CD4-positive, alpha-beta T cell treated with Interleukin-4 for 1 hour (primary cell): ENCODE measurements around the gene GFPT2.

ENCODE experiments used
- DNase-seq, 2 donors: peaks; one replicate each; pipeline ENCODE4 v3.0.0-alpha.2; 2020 to 2022

GFPT2 gene

DNA sequence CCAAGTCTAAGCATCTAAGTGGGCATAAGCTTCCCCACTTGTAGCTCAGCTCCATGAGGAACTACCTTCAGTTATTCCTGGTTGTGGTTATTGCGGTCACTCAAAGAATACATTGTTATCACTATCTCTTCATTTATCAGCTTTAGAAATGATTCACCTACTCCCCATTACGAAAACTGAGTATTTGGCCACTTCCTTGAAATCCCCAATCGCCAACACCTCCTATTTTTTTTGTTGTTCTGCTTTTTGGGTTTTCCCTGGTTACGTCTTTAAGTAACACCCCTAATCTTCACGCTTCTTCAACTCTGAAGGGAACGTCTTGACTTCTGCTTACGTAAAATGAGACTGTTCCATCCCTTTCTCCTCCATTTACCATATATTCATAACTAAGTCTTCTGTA, 81.9 kb downstream of the GFPT2 start:
- no peak for DNase-seq

DNA sequence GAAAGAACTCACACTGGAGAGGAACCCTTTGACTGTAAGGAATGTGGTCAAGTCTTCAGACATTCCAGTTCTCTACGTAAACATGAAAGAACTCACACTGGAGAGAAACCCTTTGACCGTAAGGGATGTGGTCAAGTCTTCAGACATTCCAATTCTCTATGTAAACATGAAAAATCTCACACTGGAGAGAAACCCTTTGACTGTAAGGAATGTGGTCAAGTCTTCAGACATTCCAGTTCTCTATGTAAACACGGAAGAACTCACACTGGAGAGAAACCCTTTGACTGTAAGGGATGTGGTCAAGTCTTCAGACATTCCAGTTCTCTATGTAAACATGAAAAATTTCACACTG, 93.9 kb downstream of the GFPT2 start:
- no peak for DNase-seq

DNA sequence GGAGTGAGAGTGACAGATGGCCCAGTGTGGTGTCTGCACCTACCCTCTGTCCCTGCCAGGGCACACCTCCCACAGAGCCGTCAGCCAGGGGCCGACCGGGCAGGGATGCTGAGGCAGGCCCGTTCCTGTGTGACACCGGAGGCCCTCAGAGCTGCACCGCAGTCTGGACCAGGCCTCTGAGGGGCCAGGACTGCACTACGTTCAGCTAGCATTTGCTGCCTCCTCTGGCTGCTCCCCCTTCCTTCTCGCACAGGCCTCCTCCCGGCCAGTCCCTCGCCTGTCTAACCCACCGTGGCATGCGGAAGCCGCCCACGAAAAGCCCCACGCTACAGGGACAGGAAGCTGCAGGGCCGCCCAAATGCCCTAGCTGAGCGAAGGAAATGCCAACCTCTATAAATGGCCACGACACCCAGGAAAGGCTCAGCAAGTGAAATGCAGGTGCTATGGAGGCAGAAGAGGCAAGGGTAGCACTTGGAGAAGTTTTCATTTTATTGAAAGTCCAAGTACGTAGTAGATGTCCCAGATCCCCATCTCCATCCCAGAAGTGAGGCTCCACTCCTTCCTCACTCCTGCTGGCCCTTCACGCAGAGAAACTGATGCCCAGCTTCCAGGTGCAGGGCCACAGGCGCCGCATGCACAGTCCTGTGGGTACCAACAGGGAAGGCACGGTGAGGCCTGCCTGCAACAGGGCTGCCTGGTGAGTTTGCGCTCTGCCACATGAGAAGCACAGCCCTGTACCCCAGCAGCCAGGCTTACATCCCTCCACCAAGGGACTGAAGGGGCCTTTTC, 99.9 kb downstream of the GFPT2 start:
- no peak for DNase-seq

DNA sequence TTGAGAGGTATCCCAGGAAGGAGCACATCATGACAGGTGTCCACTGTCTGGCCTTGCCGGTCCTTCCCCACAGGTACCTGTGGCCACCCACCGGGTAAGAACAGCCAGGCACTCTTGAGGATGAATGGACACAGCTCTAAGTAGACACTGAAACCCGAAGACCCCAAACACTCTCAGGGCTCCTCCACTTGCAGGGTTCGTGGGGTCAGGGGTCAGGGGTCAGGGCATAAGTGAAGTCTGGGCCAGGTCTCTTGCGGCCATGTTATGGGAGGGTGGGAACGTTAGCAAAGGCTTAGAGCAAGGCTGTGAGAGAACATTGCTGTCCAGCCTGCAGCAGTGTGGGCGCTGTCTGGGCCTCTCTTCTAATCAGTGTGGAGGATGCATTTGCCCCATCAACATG, 101.2 kb downstream of the GFPT2 start:
- DNase-seq: no peak

DNA sequence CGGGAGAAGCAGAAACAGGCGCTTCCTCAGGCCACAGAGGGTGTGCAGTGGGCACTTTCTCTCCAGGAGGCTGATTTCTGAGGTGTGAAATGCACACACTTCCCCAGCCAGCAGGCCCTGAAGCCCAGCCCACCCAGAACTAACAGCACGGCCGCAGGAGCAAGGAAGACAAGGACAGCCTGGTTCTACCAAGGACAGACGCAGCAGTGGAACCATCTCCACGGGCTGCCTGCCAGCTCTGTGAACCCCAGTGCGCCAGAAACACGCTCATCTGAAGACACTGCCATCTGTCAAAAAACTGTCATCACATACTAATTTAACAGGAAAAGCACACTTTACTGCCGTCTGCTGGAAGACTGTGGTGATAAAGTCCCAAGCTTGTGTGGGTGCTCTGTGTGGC, 102.0 kb downstream of the GFPT2 start:
- DNase-seq: no peak
